HEK293 (cell line): Measurements from ENCODE around the gene APLNR.

Experiments
- CTCF ChIA-PET: fragments of 350-600 bp; formaldehyde crosslinking; extraction: SDS; loops from one replicate; lab custom pipeline; 2021; ENCODE audit warnings: antibody characterized with exemption; lab: Yijun Ruan, JAX
- POLR2A ChIA-PET: fragments of 300-600 bp; formaldehyde crosslinking; extraction: SDS; loops from one replicate; lab custom pipeline; 2020; ENCODE audit warnings: antibody characterized with exemption, inconsistent platforms; lab: Yijun Ruan, JAX
- H3K27ac ChIP-seq: fragments of 200-500 bp; sonication (Bioruptor generic); 2 replicates; pipeline ENCODE4 v1.5.1; 2014; ENCODE audit warnings: low read depth, low read length, control low read depth, inconsistent platforms; ENCODE audit errors: extremely low read depth
- H3K36me3 ChIP-seq, 2 experiments: fragments of 200-500 bp in 1 of 2; sonication (Bioruptor generic) in 1 of 2; 1 replicate in 1 of 2; 2 replicates in 1 of 2; pipeline ENCODE4 v1.5.1; 2014 to 2017; ENCODE audit warnings: inconsistent platforms in 2 of 2, low read length in 2 of 2; ENCODE audit not compliant: control insufficient read depth in 2 of 2, insufficient read depth in 1 of 2
- H3K4me1 ChIP-seq: fragments of 200-500 bp; sonication (Bioruptor generic); 2 replicates; pipeline ENCODE4 v1.5.1; 2014; ENCODE audit warnings: mild to moderate bottlenecking, low read length, inconsistent platforms; ENCODE audit not compliant: control insufficient read depth, insufficient read depth
- H3K4me3 ChIP-seq: 2 replicates; pipeline ENCODE4 v1.5.1; 2011; ENCODE audit warnings: low read depth, mild to moderate bottlenecking, control low read depth, low read length, moderate library complexity
- H3K9me3 ChIP-seq: fragments of 200-500 bp; sonication (Bioruptor generic); 2 replicates; pipeline ENCODE4 v1.5.1; 2014; ENCODE audit warnings: low read depth, low read length, inconsistent platforms; ENCODE audit not compliant: control insufficient read depth, insufficient read depth
- BCL11A ChIP-seq: fragments of 450-650 bp; formaldehyde crosslinking; IDR thresholded peaks from 2 replicates; pipeline ENCODE4 v1.5.1; 2016; ENCODE audit warnings: low read depth, missing biosample characterization, missing genetic modification characterization
- BCL11B ChIP-seq: fragments of 450-650 bp; formaldehyde crosslinking; IDR thresholded peaks from 2 replicates; pipeline ENCODE4 v1.5.1; 2016; ENCODE audit warnings: low read depth, missing biosample characterization, missing genetic modification characterization
- EGR2 ChIP-seq: fragments of 450-650 bp; formaldehyde crosslinking; IDR thresholded peaks from 2 replicates; pipeline ENCODE4 v1.5.1; 2016; ENCODE audit warnings: low read depth, missing biosample characterization, missing genetic modification characterization
- GFI1B ChIP-seq: fragments of 450-650 bp; formaldehyde crosslinking; IDR thresholded peaks from 2 replicates; pipeline ENCODE4 v1.5.1; 2016; ENCODE audit warnings: missing biosample characterization, missing genetic modification characterization
- HOXA7 ChIP-seq: sonication (generic); formaldehyde crosslinking; IDR thresholded peaks from 2 replicates; pipeline ENCODE4 v1.8.1; 2022; ENCODE audit warnings: missing genetic modification reagents, borderline replicate concordance
- SETDB1 ChIP-seq: IDR thresholded peaks from one replicate; pipeline ENCODE4 v1.6.1; 2017; ENCODE audit warnings: mild to moderate bottlenecking, low read length, moderate library complexity, mixed read lengths; ENCODE audit not compliant: insufficient read length
- YY1 ChIP-seq: fragments of 450-650 bp; formaldehyde crosslinking; IDR thresholded peaks from 2 replicates; pipeline ENCODE4 v1.5.1; 2018; ENCODE audit warnings: missing biosample characterization, missing genetic modification characterization
- ZBTB1 ChIP-seq: fragments of 450-650 bp; formaldehyde crosslinking; IDR thresholded peaks from 2 replicates; pipeline ENCODE4 v1.5.1; 2016; ENCODE audit warnings: missing biosample characterization, missing genetic modification characterization
- ZBTB20 ChIP-seq: fragments of 450-650 bp; formaldehyde crosslinking; IDR thresholded peaks from 2 replicates; pipeline ENCODE4 v1.5.1; 2016; ENCODE audit warnings: missing biosample characterization, missing genetic modification characterization
- ZFP69B ChIP-seq: fragments of 450-650 bp; formaldehyde crosslinking; IDR thresholded peaks from 2 replicates; pipeline ENCODE4 v1.5.1; 2016; ENCODE audit warnings: missing biosample characterization, missing genetic modification characterization
- ZNF112 ChIP-seq: fragments of 450-650 bp; formaldehyde crosslinking; IDR thresholded peaks from 2 replicates; pipeline ENCODE4 v1.5.0; 2017; ENCODE audit warnings: missing biosample characterization, missing genetic modification characterization
- ZNF132 ChIP-seq: fragments of 450-650 bp; formaldehyde crosslinking; IDR thresholded peaks from 2 replicates; pipeline ENCODE4 v1.5.1; 2017; ENCODE audit warnings: missing biosample characterization, missing genetic modification characterization, borderline replicate concordance
- ZNF138 ChIP-seq: fragments of 450-650 bp; formaldehyde crosslinking; IDR thresholded peaks from 2 replicates; pipeline ENCODE4 v1.5.1; 2016; ENCODE audit warnings: missing biosample characterization, missing genetic modification characterization, borderline replicate concordance
- ZNF350 ChIP-seq: fragments of 450-650 bp; formaldehyde crosslinking; IDR thresholded peaks from 2 replicates; pipeline ENCODE4 v1.5.0; 2017; ENCODE audit warnings: missing biosample characterization, mild to moderate bottlenecking, missing genetic modification characterization
- ZNF366 ChIP-seq: fragments of 450-650 bp; formaldehyde crosslinking; conservative IDR thresholded peaks from 2 replicates; pipeline ENCODE4 v1.5.1; 2016; ENCODE audit warnings: missing biosample characterization, missing genetic modification characterization
- ZNF423 ChIP-seq: fragments of 450-650 bp; formaldehyde crosslinking; IDR thresholded peaks from 2 replicates; pipeline ENCODE4 v1.5.1; 2016; ENCODE audit warnings: missing biosample characterization, missing genetic modification characterization
- ZNF433 ChIP-seq: fragments of 450-650 bp; formaldehyde crosslinking; IDR thresholded peaks from 2 replicates; pipeline ENCODE4 v1.5.1; 2016; ENCODE audit warnings: missing biosample characterization, missing genetic modification characterization, low read depth
- ZNF558 ChIP-seq: fragments of 450-650 bp; formaldehyde crosslinking; IDR thresholded peaks from 2 replicates; pipeline ENCODE4 v1.5.1; 2016; ENCODE audit warnings: missing biosample characterization, missing genetic modification characterization
- ZNF629 ChIP-seq: fragments of 450-650 bp; formaldehyde crosslinking; IDR thresholded peaks from 2 replicates; pipeline ENCODE4 v1.5.1; 2017; ENCODE audit warnings: missing biosample characterization, missing genetic modification characterization
- ZNF660 ChIP-seq: fragments of 450-650 bp; IDR thresholded peaks from 2 replicates; pipeline ENCODE4 v1.5.1; 2018; ENCODE audit warnings: missing biosample characterization, mild to moderate bottlenecking, missing genetic modification characterization
- ZNF76 ChIP-seq: fragments of 450-650 bp; formaldehyde crosslinking; IDR thresholded peaks from 2 replicates; pipeline ENCODE4; 2016; ENCODE audit warnings: low read depth, missing biosample characterization, missing genetic modification characterization, borderline replicate concordance
- ZNF792 ChIP-seq: fragments of 450-650 bp; formaldehyde crosslinking; IDR thresholded peaks from 2 replicates; pipeline ENCODE4 v1.5.1; 2016; ENCODE audit warnings: missing biosample characterization, missing genetic modification characterization
- TF ChIP-seq, protein P1 (sequence below): fragments of 450-650 bp; formaldehyde crosslinking; IDR thresholded peaks from 2 replicates; pipeline ENCODE4 v1.5.1; 2016; ENCODE audit warnings: missing biosample characterization, missing genetic modification characterization
- TF ChIP-seq, protein P2 (sequence below): fragments of 450-650 bp; formaldehyde crosslinking; optimal IDR thresholded peaks from 2 replicates; pipeline ENCODE3; 2016; ENCODE audit warnings: missing biosample characterization, mild to moderate bottlenecking, missing genetic modification characterization
- TF ChIP-seq, protein P3 (sequence below): fragments of 450-650 bp; formaldehyde crosslinking; IDR thresholded peaks from 2 replicates; pipeline ENCODE4 v1.5.1; 2016; ENCODE audit warnings: missing biosample characterization, missing genetic modification characterization, borderline replicate concordance

Gene APLNR

DNA sequence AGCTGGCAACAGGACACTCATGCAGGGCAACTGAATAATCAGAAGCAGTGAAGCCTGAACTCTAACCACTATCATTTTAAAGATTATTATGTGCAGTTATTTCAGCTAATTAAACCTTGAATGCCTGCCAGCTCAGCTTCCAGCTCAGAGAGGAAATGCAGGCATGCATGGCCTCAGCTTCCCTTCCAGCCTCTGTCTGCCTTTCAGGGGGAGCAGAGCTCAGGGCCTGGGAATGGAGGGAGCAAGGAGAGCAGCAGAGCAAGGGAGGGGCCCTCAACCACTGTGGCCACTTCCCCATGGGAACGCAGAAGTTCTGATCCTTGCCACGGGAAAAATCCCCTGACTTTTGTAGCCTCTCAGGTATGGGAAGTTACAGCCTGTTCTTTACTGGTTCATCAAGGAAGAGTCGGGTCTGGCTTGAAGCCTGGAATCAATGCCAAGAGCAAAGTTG is 32.5 kb upstream of the APLNR start:
- POLR2A ChIA-PET = interaction anchor here (1.3 kb wide), 1 partner anchor 20 kb away, joined by 3 read pairs; no protein-coding TSS in a partner anchor
- CTCF ChIA-PET = interaction anchor here (0.6 to 1.6 kb wide), 4 partner anchors 8 to 429 kb away, joined by 4 to 11 read pairs (median 5); no protein-coding TSS in a partner anchor
- Histone ChIP-seq H3K4me3 (no peak overlapping the region), H3K36me3 (no peaks in the 10 kb centered on the region), H3K9me3 (no peaks in the 10 kb centered on the region), H3K27ac (no peak overlapping the region), H3K4me1 (no peaks in the 10 kb centered on the region)
- TF ChIP-seq ZNF350 (tag by site-specific recombination) (no peak), YY1 (no peak), ZNF629 (tag by site-specific recombination) (no peak), ZNF366 (no peak), ZNF423 (tag by site-specific recombination) (no peak), ZNF433 (tag by site-specific recombination) (no peak), BCL11A (tag by site-specific recombination) (no peak), ZNF76 (no peak), ZNF138 (tag by site-specific recombination) (no peak), ZNF660 (no peak), ZNF112 (tag by site-specific recombination) (no peak)
- TF ChIP-seq, protein P1, sequence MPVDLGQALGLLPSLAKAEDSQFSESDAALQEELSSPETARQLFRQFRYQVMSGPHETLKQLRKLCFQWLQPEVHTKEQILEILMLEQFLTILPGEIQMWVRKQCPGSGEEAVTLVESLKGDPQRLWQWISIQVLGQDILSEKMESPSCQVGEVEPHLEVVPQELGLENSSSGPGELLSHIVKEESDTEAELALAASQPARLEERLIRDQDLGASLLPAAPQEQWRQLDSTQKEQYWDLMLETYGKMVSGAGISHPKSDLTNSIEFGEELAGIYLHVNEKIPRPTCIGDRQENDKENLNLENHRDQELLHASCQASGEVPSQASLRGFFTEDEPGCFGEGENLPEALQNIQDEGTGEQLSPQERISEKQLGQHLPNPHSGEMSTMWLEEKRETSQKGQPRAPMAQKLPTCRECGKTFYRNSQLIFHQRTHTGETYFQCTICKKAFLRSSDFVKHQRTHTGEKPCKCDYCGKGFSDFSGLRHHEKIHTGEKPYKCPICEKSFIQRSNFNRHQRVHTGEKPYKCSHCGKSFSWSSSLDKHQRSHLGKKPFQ (tag by site-specific recombination) = no peak
- TF ChIP-seq, protein P2, sequence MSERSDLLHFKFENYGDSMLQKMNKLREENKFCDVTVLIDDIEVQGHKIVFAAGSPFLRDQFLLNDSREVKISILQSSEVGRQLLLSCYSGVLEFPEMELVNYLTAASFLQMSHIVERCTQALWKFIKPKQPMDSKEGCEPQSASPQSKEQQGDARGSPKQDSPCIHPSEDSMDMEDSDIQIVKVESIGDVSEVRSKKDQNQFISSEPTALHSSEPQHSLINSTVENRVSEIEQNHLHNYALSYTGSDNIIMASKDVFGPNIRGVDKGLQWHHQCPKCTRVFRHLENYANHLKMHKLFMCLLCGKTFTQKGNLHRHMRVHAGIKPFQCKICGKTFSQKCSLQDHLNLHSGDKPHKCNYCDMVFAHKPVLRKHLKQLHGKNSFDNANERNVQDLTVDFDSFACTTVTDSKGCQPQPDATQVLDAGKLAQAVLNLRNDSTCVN = no peak
- TF ChIP-seq, all 188 proteins: peak for 0

DNA sequence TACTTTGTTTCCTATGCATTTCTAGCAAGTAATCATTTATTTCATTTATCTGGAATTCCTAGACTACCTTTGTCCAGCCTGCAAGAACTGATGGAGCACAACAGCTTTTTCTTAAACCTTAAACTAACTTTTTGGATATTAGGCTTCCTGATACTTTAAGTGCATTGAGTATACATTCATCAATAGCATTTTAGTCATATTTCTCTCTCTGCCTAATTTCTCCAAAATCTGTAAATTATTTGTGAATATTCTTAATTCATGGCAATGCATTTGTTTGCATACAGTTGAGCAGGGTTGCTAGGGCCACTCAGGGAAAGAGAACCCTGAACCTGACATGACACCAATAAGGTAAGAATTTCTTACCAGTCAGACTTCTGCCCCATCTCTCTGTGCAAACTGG is 29.1 kb upstream of the APLNR start:
- POLR2A ChIA-PET = no interaction called here
- no peak overlapping the region for H3K27ac ChIP-seq
- no peaks in the 10 kb centered on the region for H3K36me3 ChIP-seq
- H3K4me3 ChIP-seq = no peak overlapping the region
- no peaks in the 10 kb centered on the region for H3K4me1 ChIP-seq
- TF ChIP-seq SETDB1 (peak; percentile 92), ZNF792 (tag by site-specific recombination) (no peak)
- TF ChIP-seq, all 188 proteins: peak for 1
- CTCF ChIA-PET = interaction anchor here (1.6 kb wide), 1 partner anchor 11 kb away, joined by 4 read pairs; no protein-coding TSS in a partner anchor
- no peaks in the 10 kb centered on the region for H3K9me3 ChIP-seq

DNA sequence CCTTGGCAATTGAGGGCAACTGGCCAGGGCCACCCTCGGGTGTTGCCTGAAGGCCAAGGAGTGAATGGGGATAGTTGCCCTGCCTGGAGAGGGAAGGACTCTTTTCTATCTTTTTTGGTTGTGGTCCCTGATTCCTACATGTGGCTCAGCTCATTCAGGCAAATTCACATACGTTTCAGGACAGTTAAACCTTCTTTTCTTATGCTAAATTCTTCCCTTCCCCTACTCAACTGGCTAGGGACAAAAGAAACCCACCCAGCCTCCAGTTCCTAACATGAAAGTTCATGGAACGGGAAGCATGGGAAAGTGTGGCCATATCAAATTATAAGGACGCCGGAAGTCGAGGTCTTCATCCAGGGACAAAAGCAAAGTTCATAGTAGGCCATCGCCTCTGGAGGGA is 26.3 kb upstream of the APLNR start:
- Histone ChIP-seq H3K36me3 (no peaks in the 10 kb centered on the region), H3K27ac (no peak overlapping the region), H3K4me3 (no peak overlapping the region), H3K4me1 (no peaks in the 10 kb centered on the region), H3K9me3 (no peaks in the 10 kb centered on the region)
- POLR2A ChIA-PET = no interaction called here
- CTCF ChIA-PET = interaction anchor here (0.7 to 3.0 kb wide), 5 partner anchors 12 to 939 kb away, joined by 3 to 12 read pairs (median 3); no protein-coding TSS in a partner anchor
- TF ChIP-seq EGR2 (tag by site-specific recombination) (no peak), GFI1B (no peak), ZNF558 (tag by site-specific recombination) (no peak), HOXA7 (CRISPR knock-in tag) (no peak), ZNF76 (no peak), ZFP69B (tag by site-specific recombination) (no peak), BCL11B (tag by site-specific recombination) (no peak), ZNF132 (no peak), ZBTB1 (tag by site-specific recombination) (no peak), ZBTB20 (tag by site-specific recombination) (no peak), ZNF138 (tag by site-specific recombination) (no peak)
- TF ChIP-seq, protein P3, sequence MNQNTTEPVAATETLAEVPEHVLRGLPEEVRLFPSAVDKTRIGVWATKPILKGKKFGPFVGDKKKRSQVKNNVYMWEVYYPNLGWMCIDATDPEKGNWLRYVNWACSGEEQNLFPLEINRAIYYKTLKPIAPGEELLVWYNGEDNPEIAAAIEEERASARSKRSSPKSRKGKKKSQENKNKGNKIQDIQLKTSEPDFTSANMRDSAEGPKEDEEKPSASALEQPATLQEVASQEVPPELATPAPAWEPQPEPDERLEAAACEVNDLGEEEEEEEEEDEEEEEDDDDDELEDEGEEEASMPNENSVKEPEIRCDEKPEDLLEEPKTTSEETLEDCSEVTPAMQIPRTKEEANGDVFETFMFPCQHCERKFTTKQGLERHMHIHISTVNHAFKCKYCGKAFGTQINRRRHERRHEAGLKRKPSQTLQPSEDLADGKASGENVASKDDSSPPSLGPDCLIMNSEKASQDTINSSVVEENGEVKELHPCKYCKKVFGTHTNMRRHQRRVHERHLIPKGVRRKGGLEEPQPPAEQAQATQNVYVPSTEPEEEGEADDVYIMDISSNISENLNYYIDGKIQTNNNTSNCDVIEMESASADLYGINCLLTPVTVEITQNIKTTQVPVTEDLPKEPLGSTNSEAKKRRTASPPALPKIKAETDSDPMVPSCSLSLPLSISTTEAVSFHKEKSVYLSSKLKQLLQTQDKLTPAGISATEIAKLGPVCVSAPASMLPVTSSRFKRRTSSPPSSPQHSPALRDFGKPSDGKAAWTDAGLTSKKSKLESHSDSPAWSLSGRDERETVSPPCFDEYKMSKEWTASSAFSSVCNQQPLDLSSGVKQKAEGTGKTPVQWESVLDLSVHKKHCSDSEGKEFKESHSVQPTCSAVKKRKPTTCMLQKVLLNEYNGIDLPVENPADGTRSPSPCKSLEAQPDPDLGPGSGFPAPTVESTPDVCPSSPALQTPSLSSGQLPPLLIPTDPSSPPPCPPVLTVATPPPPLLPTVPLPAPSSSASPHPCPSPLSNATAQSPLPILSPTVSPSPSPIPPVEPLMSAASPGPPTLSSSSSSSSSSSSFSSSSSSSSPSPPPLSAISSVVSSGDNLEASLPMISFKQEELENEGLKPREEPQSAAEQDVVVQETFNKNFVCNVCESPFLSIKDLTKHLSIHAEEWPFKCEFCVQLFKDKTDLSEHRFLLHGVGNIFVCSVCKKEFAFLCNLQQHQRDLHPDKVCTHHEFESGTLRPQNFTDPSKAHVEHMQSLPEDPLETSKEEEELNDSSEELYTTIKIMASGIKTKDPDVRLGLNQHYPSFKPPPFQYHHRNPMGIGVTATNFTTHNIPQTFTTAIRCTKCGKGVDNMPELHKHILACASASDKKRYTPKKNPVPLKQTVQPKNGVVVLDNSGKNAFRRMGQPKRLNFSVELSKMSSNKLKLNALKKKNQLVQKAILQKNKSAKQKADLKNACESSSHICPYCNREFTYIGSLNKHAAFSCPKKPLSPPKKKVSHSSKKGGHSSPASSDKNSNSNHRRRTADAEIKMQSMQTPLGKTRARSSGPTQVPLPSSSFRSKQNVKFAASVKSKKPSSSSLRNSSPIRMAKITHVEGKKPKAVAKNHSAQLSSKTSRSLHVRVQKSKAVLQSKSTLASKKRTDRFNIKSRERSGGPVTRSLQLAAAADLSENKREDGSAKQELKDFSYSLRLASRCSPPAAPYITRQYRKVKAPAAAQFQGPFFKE (tag by site-specific recombination) = no peak
